ENCODE data around the gene DDX47. TPM values are rescaled to one million over a fixed set of nuclear protein-coding genes. Genes with fewer than 3 reads are reported as not detected.

Gene DDX47
- total RNA-seq, 1 experiment from 2014 or later = 64.8 TPM

DNA sequence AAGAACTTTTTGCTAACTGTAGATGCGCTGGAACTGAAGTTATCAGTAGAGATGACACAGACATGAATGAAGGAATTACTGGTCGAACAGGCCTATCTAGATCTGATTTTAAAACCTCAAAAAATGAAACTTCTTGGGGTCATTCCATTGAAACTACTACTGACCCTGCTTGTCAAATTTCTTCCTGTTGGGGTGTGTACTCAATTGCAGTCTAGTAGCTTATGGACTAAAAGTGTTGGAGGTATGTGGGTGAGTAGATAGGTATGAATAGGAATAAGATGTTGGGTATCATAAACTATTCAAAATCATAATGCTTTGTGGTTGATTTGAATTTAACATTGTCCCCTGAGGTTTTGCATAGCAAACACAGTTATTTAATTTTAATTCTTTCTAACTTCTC is 18.5 kb upstream of the DDX47 start:
- ChIA-PET CTCF (no interaction called here), POLR2A (no interaction called here)
- Mint-ChIP-seq H3K4me3 (no peak overlapping the region), H3K36me3 (0 out of 2 replicates have a peak, but pooled peaks cover 9% of the 10 kb centered on the region), H3K27ac (no peak overlapping the region), H3K27me3 (ENCODE audit: low read depth) (peaks cover 3% of the 10 kb centered on the region), H3K4me1 (peaks cover 9% of the 10 kb centered on the region; the same call in 1 of the 2 replicates), H3K9me3 (peaks cover 14% of the 10 kb centered on the region)
- DNase-seq (ENCODE audit: low spot score) (no peak), ATAC-seq (no peak)
- TF ChIP-seq CBFB (CRISPR knock-in tag; IDR thresholded peaks at IDR 0.05; ENCODE audit: low read depth) = no peak
- no peak for TF ChIP-seq NFE2L1 (CRISPR knock-in tag; IDR thresholded peaks at IDR 0.05)
- no peak for TF ChIP-seq NFATC4 (CRISPR knock-in tag; IDR thresholded peaks at IDR 0.05)
- no peak for TF ChIP-seq ZNF232 (CRISPR knock-in tag; IDR thresholded peaks at IDR 0.05)
- no peak for TF ChIP-seq CREB1 (CRISPR knock-in tag; IDR thresholded peaks at IDR 0.05)
- no peak for TF ChIP-seq FOXP1 (CRISPR knock-in tag; IDR thresholded peaks at IDR 0.05; ENCODE audit: borderline replicate concordance)
- TF ChIP-seq, protein P1, sequence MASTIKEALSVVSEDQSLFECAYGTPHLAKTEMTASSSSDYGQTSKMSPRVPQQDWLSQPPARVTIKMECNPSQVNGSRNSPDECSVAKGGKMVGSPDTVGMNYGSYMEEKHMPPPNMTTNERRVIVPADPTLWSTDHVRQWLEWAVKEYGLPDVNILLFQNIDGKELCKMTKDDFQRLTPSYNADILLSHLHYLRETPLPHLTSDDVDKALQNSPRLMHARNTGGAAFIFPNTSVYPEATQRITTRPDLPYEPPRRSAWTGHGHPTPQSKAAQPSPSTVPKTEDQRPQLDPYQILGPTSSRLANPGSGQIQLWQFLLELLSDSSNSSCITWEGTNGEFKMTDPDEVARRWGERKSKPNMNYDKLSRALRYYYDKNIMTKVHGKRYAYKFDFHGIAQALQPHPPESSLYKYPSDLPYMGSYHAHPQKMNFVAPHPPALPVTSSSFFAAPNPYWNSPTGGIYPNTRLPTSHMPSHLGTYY (CRISPR knock-in tag; IDR thresholded peaks at IDR 0.05) = no peak
- TF ChIP-seq, protein P2, sequence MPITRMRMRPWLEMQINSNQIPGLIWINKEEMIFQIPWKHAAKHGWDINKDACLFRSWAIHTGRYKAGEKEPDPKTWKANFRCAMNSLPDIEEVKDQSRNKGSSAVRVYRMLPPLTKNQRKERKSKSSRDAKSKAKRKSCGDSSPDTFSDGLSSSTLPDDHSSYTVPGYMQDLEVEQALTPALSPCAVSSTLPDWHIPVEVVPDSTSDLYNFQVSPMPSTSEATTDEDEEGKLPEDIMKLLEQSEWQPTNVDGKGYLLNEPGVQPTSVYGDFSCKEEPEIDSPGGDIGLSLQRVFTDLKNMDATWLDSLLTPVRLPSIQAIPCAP (CRISPR knock-in tag; IDR thresholded peaks at IDR 0.05) = no peak
- TF ChIP-seq, protein P3, sequence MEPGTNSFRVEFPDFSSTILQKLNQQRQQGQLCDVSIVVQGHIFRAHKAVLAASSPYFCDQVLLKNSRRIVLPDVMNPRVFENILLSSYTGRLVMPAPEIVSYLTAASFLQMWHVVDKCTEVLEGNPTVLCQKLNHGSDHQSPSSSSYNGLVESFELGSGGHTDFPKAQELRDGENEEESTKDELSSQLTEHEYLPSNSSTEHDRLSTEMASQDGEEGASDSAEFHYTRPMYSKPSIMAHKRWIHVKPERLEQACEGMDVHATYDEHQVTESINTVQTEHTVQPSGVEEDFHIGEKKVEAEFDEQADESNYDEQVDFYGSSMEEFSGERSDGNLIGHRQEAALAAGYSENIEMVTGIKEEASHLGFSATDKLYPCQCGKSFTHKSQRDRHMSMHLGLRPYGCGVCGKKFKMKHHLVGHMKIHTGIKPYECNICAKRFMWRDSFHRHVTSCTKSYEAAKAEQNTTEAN (CRISPR knock-in tag; IDR thresholded peaks at IDR 0.05) = no peak
- no peak for TF ChIP-seq SMAD3 (CRISPR knock-in tag; IDR thresholded peaks at IDR 0.05; ENCODE audit: borderline replicate concordance)

DNA sequence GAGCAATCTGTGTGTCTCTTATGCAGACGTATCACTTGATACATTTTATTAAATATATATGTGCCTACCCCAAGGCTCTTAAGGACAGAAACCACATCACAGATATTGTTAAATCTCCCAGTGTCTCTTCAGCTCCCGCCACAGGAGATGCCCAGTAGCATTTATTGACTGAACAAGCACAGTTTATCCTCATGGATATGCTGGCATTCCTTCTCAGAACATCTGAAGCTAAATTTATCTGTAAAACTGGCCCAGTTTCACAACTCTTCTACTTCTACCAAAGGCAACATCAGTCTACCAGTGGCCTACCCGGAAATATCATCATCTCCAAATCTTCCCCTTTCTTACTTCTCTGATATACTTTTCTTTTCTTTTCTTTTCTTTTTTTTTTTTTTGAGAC is 17.0 kb upstream of the DDX47 start:
- DNase-seq (ENCODE audit: low spot score) (no peak), ATAC-seq (no peak)
- H3K27me3 Mint-ChIP-seq (ENCODE audit: low read depth) = peaks cover 3% of the 10 kb centered on the region
- CTCF ChIA-PET = interaction anchor here (1.4 kb wide), 1 partner anchor 16 kb away, joined by 3 read pairs; the partner anchor contains the start of gene DDX47
- no peak overlapping the region for H3K4me3 Mint-ChIP-seq
- TF ChIP-seq JUN (CRISPR knock-in tag; IDR thresholded peaks at IDR 0.05) (no peak), OVOL2 (CRISPR knock-in tag; IDR thresholded peaks at IDR 0.05; ENCODE audit: borderline replicate concordance) (no peak), MYBL2 (CRISPR knock-in tag; IDR thresholded peaks at IDR 0.05) (no peak), ZNF232 (CRISPR knock-in tag; IDR thresholded peaks at IDR 0.05) (no peak), GTF2I (CRISPR knock-in tag; conservative IDR thresholded peaks at IDR 0.05) (no peak), ZNF416 (CRISPR knock-in tag; IDR thresholded peaks at IDR 0.05) (no peak), ZNF121 (CRISPR knock-in tag; IDR thresholded peaks at IDR 0.05) (no peak), GABPB1 (CRISPR knock-in tag; IDR thresholded peaks at IDR 0.05) (no peak), ESRRA (CRISPR knock-in tag; IDR thresholded peaks at IDR 0.05; ENCODE audit: borderline replicate concordance) (no peak), HMGA2 (CRISPR knock-in tag; IDR thresholded peaks at IDR 0.05) (no peak), TP53 (CRISPR knock-in tag; IDR thresholded peaks at IDR 0.05) (no peak)
- TF ChIP-seq, protein P4, sequence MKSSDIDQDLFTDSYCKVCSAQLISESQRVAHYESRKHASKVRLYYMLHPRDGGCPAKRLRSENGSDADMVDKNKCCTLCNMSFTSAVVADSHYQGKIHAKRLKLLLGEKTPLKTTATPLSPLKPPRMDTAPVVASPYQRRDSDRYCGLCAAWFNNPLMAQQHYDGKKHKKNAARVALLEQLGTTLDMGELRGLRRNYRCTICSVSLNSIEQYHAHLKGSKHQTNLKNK (CRISPR knock-in tag; IDR thresholded peaks at IDR 0.05) = no peak
- TF ChIP-seq, protein P2 (CRISPR knock-in tag; IDR thresholded peaks at IDR 0.05) = no peak
- POLR2A ChIA-PET = no interaction called here
- H3K36me3 Mint-ChIP-seq = 0 out of 2 replicates have a peak, but pooled peaks cover 9% of the 10 kb centered on the region
- H3K9me3 Mint-ChIP-seq = peaks cover 19% of the 10 kb centered on the region
- peaks cover 6% of the 10 kb centered on the region; the same call in 1 of the 2 replicates for H3K4me1 Mint-ChIP-seq
- no peak overlapping the region for H3K27ac Mint-ChIP-seq

All from WTC11 (cell line).